Measurements from ENCODE around the gene OR51B4.

Gene OR51B4

DNA sequence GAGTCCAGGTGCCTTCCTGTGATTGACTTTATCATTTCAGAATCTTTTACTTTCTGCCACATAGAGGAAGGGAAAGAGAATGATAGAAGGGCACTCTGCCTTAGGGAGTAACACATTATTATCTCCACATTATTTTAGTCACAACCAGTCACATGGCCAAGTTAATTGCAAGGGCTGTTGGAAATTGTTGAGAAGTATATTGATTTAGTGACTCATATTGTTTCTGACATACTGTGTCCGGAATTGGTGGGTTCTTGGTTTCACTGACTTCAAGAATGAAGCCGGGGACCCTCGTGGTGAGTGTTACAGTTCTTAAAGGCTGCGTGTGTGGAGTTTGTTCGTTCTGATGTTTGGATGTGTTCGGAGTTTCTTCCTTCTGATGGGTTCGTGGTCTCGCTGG lies 8.7 kb downstream of the OR51B4 start:
- no peak overlapping the region for H3K4me3 ChIP-seq (ENCODE audit: low read length)
- TF ChIP-seq, protein P1, sequence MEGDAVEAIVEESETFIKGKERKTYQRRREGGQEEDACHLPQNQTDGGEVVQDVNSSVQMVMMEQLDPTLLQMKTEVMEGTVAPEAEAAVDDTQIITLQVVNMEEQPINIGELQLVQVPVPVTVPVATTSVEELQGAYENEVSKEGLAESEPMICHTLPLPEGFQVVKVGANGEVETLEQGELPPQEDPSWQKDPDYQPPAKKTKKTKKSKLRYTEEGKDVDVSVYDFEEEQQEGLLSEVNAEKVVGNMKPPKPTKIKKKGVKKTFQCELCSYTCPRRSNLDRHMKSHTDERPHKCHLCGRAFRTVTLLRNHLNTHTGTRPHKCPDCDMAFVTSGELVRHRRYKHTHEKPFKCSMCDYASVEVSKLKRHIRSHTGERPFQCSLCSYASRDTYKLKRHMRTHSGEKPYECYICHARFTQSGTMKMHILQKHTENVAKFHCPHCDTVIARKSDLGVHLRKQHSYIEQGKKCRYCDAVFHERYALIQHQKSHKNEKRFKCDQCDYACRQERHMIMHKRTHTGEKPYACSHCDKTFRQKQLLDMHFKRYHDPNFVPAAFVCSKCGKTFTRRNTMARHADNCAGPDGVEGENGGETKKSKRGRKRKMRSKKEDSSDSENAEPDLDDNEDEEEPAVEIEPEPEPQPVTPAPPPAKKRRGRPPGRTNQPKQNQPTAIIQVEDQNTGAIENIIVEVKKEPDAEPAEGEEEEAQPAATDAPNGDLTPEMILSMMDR (conservative IDR thresholded peaks at IDR 0.05; ENCODE audit: low read length), result no peak
- no peak for DNase-seq (ENCODE audit: low read depth)

DNA sequence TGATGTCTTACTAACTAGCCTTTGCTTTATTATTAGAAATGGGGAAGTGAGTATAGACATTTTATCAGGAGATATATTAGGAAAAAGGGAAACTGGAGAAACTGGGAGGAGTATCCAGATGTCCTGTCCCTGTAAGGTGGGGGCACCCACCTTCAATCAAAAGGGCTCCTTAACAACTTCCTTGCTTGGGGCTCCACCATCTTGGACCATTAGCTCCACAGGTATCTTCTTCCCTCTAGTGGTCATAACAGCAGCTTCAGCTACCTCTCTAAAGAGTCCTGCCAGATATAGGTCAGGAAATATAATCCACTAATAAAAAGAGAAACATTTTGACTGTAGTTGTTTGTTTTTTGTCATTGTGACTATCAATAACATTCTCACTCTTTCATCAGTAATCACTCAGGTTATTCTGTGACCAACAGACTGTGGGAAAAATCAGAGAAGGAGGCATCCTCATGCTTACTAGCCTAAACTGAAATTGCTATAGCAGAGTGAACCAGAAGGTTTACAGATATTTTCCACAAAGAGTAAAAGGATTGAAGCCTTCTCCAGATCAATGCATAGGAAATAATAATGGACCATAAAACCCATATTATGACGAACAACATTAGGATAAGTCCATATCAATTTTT lies 10.4 kb downstream of the OR51B4 start:
- no peak overlapping the region for H3K4me3 ChIP-seq (ENCODE audit: low read length)
- TF ChIP-seq, protein P1 (conservative IDR thresholded peaks at IDR 0.05; ENCODE audit: low read length), result peak; percentile 67
- peak; percentile 31 for DNase-seq (ENCODE audit: low read depth)

DNA sequence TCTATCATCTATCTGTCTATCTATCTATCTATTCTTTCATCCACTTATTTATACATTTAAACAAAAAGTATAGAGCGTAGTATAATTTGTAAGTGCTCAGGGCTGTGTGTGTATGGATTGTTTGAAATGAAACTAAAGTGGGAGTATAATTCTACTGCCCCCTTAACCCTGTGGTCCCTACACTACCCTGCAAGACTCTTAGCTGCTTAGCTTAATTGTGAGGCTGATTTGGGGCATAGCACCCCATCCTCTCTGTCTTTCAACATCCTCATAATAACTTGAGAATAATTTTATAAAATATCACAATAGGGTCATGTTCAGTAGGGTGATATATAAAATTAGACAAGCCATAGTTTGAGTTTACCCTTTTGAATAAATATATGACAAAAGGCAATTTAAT lies 11.6 kb downstream of the OR51B4 start:
- H3K4me3 ChIP-seq (ENCODE audit: low read length), result no peak overlapping the region
- TF ChIP-seq, protein P1 (conservative IDR thresholded peaks at IDR 0.05; ENCODE audit: low read length), result no peak
- DNase-seq (ENCODE audit: low read depth), result no peak

DNA sequence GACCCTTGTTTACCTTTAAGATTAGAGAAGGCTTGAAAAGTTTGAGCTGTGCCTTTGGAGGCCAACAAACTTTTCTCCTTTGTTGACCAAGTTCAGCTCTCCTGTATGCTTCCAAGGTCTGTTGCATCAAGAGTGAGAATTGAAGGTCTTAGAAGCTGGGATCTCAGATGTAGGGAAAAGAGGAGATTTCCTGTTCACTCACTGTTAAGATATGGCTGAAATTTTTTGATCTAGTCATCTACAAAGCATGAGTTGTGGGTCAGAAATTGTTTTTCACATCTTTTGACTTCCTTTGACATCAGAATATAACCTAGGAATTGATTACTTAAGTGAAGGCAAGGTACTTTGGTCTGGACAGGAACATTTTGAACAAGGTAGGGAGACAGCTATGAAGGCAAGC lies 12.1 kb downstream of the OR51B4 start:
- peak; percentile 22 for DNase-seq (ENCODE audit: low read depth)
- TF ChIP-seq, protein P1 (conservative IDR thresholded peaks at IDR 0.05; ENCODE audit: low read length), result no peak
- no peak overlapping the region for H3K4me3 ChIP-seq (ENCODE audit: low read length)

DNA sequence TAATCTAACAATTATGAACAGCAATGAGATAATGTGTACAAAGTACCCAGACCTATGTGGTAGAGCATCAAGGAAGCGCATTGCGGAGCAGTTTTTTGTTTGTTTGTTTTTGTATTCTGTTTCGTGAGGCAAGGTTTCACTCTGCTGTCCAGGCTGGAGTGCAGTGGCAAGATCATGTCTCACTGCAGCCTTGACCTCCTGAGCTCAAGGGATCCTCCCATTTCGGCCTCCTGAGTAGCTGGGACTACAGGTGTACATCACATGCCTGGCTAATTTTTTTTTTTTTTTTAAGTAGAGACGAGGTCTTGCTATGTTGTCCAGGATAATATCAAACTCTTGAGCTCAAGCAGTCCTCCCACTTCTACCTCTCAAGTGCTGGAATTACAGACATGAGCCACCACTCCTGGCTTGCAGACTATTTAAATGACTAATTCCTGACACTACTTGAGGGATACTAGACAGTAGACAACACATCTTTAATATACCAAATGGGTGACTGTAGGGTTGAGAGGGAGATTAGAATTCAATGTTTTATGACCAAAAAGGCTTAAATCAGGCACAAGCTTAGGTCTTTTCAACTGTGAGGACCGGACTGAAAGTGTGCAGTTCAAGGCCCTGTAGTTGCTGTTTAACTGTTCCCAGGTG lies 12.7 kb downstream of the OR51B4 start:
- DNase-seq (ENCODE audit: low read depth), result peak; percentile 12
- H3K4me3 ChIP-seq (ENCODE audit: low read length), result no peak overlapping the region
- TF ChIP-seq, protein P1 (conservative IDR thresholded peaks at IDR 0.05; ENCODE audit: low read length), result no peak

DNA sequence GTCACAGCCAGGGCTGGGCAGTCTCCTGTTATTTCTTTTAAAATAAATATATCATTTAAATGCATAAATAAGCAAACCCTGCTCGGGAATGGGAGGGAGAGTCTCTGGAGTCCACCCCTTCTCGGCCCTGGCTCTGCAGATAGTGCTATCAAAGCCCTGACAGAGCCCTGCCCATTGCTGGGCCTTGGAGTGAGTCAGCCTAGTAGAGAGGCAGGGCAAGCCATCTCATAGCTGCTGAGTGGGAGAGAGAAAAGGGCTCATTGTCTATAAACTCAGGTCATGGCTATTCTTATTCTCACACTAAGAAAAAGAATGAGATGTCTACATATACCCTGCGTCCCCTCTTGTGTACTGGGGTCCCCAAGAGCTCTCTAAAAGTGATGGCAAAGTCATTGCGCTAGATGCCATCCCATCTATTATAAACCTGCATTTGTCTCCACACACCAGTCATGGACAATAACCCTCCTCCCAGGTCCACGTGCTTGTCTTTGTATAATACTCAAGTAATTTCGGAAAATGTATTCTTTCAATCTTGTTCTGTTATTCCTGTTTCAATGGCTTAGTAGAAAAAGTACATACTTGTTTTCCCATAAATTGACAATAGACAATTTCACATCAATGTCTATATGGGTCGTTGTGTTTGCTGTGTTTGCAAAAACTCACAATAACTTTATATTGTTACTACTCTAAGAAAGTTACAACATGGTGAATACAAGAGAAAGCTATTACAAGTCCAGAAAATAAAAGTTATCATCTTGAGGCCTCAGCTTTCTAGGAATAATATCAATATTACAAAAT lies 13.4 kb downstream of the OR51B4 start:
- DNase-seq (ENCODE audit: low read depth), result no peak
- H3K4me3 ChIP-seq (ENCODE audit: low read length), result no peak overlapping the region
- TF ChIP-seq, protein P1 (conservative IDR thresholded peaks at IDR 0.05; ENCODE audit: low read length), result no peak
